Daoy (cell line): ENCODE data around the gene PROX1. TPM values are rescaled to one million over a fixed set of nuclear protein-coding genes. Genes with fewer than 3 reads are reported as not detected.

Experiments used
- DNase-seq: peaks from one replicate; pipeline ENCODE4 v3.0.0-alpha.2; 2015; ENCODE audit warnings: low read depth
- total RNA-seq: library from RNA; depleted of rRNA; stranded (reverse); fragments of >200 nt; shearing (Covaris generic); gene quantifications from 2 replicates; pipeline ENCODE4 v1.2.3, GENCODE V29; 2014

Gene PROX1
- total RNA-seq, 1 experiment from 2014 or later = 1.5 TPM

DNA sequence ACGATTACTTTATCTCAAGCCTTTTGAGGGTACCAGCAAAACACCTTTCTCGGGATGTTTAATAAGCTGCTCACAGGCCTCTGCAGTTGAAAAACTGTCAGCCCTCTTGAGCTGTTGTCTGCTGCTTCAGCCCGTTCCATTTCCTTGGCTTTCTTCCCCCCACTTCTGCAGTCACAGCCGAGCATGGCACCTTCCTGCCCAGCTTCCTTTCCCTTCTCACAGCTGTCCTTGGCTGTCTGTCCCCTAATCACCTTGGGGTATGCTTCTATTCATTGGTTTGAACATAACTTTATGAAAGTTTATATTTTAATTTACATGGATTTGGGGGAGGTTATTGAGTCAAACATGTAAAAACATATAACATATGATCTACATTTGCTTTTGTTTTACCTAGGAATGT is 6.9 kb upstream of the PROX1 start:
- DNase-seq = no peak

GRCh38 chr1:213982289-213982671 is 5.5 kb upstream of the PROX1 start:
- DNase-seq = no peak

DNA sequence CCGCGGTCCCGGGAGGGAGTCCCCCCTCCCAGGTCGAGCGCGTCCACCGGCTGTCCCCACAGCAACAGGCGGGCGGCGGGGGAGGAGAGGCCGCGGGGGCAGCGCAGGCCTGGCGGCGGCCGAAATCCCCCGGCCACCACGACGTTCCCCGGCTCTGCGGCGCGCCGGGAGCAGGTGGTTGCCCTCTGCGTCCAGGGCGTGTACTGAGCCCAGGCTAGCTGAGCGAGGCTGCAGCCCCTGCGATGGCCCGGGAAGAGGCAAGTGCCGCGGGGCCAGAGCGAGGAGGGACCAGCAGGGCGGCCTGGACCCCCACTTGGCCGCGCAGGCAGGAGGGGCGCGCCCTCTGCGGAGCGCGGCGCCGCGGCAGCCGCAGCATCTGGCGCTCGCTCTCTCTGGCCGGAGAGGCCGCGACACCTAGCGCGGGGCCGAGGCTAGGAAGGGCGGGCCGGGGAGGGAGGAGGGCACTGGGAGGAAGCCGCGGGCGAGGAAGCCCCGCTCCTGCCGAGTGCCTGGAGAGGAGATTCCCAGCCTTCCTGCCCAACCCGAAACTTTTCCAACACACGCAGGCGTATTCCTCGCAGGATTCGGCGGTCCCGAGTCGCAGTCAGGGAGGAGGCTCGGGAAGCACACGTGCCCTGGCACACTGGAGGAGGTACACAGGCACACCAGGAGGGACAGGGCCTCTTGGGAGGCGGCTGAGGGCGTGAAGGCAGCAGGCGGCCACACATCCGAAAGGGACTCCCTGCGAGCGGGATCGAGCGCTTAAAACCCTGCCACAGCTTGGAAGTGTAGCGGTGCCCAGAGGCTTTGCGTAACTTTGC is 4.9 kb upstream of the PROX1 start:
- peak; percentile 59 for DNase-seq

GRCh38 chr1:213983493-213984386 is 4.0 kb upstream of the PROX1 start:
- no peak for DNase-seq

DNA sequence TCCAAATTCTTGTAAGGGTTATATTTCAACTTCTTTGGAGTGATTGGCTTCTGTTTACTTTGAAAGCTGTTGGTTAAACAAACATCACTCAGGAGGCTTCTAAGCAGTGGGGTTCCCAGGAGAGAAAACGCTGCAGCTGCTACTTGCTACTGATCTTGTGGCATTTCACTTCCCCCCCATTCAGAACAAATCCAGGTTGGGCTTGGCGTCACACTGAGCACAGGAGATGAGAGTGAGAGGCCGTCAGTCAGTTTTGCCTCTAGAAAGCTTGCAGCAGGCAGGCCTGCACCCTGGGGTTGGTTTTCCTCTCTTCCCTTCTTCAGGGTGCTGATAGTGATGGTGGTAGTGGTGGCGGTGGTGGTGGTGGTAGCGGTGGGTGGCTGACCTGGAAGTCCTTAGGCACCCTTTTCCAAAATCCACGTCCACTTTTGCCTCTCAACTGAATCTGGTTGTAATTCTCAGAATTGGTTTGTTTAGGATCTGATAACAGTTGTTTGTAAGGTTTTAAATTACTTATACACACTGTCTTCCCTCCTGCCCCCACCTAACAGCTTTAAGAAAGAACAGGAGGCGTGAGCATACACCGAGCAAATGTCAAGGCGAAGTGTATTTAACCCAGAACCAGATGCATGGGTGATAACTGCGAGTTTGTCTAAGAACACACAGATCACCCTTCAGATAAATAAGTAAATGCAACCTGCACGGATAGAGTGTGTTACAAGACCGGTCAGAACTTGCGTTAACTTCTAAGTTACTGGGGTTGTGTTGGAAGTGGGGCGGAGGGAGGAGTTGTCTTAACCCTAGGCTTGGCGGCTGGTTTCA is 3.2 kb upstream of the PROX1 start:
- DNase-seq = no peak

DNA sequence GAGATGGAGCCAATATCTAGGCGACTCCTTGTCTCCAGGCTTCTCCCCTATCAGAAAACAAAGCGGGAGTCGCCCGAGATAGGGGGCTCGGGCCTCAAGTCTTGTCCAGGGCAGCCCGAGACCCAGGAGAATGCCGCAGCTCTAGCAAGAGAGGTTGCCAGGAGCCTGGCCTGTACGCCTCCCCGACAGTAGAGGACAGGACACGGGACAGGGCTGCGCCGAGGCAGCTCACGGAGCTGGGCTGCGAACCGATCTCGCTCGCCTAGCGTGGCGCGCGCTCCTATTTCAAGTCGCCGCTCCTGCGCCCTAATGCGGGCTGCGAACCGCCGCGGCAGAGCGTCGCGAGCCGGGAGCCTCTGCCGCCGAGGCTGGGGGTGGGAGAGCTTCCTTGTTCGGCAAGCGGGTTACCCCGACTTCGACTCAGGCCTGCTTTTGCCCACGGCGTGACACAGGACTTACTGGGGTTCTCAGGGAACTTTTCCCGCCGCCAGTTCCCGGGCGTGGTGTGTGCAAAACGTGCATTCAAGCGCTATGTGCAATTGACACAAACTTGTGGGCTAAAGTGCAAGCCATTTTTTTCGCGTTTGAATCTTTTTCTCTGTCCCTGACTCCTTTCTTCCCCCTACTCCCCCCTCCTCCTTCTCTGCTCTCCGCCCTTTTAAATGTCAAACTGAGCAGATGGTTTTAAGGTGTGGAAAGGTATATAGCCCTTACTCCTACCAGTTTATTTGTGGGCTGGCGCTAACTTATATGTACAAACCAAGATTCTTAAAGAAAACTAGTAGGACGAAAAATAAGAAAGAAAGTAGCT is 2.4 kb upstream of the PROX1 start:
- DNase-seq = no peak

DNA sequence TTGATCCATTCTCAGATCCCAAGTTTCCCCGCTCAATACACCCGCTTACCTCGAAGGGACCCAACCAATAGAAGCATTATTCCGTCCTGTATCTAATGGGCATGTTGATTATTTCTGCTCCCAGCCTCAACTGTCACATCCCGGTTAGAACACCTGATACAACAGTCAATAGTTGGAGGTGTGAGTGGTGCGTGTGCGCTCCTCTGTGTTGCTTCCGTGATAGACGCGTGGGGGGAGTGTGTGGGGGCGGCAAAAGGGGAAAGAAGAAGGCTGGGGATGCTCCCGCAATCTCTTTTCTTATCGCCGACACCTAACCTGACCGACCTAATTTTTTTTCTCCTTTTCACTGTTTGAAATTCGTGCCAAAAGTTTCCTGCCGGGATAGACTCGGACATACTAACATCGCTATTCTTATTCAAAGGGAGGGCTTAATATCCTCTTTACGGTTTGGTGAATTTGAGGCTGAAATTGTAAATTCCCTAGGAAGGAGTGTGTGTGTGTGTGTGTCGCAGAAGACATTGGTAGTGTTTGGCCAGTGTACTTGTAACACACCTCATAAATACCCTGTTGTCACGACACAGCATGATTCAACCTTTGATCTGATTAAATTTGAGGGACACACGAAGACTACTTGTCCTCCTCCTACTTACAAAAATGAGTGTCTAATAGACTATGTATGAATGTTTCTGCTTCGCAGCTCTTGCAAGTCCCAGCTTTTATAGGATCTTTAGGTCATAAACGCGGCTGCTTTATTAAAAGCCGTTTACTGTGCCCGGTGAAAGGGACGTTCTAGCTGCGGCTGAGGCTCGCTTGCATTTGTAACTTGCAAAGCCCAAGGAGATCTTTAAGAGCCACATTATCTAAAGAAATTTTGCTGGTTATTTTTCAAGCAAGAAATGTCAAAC is 1.5 kb upstream of the PROX1 start:
- no peak for DNase-seq

GRCh38 chr1:213986925-213987250 is 885 bp upstream of the PROX1 start:
- no peak for DNase-seq

- peak; percentile 75 for DNase-seq
These were observed 299 bp upstream of the PROX1 start for GRCh38 chr1:213987422-213987926.

GRCh38 chr1:213988507-213989001 is 781 bp downstream of the PROX1 start:
- peak; percentile 42 for DNase-seq

DNA sequence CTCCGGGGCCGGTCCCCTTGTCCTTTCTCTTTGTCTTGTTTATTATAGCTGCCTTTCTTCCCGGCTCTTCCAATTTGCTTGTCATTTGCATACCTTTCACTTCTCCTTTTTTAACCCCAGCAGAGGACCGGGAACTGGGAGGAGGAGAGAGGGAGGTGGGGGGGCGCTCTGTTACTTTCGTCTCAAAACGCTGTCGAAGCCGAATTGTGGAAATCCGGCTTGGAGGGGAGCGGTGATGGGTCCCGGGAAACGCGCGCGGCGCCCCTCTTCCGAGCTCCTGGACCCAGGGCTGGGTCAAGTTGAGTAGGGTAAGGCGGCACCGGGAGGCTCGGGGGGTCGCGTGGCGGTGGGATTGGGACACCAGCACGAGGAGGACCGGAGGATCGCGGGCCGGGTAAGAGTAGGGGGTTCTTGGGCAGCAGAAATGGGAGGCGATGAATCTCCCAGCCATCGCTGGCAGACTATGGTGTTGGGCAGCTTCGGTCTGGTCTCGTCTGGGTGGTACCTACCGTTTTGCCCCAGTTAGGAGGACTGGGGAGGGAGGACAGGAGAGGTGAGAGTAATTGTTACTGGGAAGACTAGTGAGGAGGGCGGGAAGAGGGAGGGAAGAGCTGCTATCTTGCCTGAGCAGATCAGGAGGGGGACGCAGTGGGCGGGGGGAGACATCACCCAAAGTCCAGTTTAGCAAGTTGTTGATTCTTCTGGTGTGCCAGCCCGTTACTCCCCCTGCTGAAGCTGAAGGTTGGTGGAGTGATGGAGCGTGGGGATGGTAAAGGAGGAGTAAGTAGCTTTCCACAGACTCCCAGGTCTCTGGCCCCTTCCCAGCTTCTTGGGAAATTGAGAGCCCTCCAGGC is 1.5 kb downstream of the PROX1 start:
- DNase-seq = peak; percentile 33

- no peak for DNase-seq
These were observed 6.2 kb downstream of the PROX1 start for GRCh38 chr1:213993929-213994328.

GRCh38 chr1:213994888-213995287 is 7.1 kb downstream of the PROX1 start:
- no peak for DNase-seq

DNA sequence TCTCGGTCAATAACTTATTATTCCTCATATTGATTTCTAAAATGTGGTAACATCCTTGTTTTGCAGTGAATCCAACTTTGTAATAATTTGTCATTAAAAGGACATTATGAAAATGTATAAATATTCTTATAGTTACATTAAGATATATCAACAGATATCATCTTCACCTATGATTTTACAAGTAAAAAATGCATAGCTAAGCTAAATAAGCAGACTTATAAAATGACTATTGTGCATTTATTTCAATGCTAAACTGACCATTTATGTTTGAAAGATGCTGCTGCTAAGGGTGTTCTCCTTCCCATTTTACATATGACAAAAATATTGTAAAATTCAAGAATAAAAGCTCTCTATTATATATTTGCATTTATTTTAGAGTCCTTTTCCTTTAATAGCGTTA is 7.8 kb downstream of the PROX1 start:
- no peak for DNase-seq

- peak; percentile 52 for DNase-seq
These were observed 8.7 kb downstream of the PROX1 start for GRCh38 chr1:213996320-213997037.

- DNase-seq = no peak
These were observed 9.4 kb downstream of the PROX1 start for GRCh38 chr1:213997038-213997771.

- DNase-seq = no peak
These were observed 10.0 kb downstream of the PROX1 start for GRCh38 chr1:213997772-213998107.

- no peak for DNase-seq
These were observed 11.0 kb downstream of the PROX1 start for GRCh38 chr1:213998785-213999184.
